Measurements from ENCODE around the gene SCG2.

DNA sequence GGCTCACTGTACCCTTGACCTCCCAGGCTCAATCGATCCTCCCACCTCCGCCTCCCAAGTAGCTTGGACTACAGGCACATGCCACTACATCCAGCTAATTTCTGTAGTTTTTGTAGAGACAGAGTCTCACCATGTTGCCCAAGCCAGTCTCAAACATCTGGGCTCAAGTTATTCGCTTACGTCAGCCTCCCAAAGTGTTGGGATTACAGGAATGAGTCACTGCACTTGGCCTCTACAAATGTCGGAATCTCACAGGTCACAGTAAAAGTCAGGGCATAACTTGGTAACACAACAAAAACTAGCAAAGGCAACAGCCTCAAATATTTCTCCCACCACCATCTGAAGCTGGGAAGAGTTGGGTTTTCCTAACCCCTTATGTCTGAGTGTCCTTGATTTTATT is 25.3 kb downstream of the SCG2 start:
- TF ChIP-seq, protein P1, sequence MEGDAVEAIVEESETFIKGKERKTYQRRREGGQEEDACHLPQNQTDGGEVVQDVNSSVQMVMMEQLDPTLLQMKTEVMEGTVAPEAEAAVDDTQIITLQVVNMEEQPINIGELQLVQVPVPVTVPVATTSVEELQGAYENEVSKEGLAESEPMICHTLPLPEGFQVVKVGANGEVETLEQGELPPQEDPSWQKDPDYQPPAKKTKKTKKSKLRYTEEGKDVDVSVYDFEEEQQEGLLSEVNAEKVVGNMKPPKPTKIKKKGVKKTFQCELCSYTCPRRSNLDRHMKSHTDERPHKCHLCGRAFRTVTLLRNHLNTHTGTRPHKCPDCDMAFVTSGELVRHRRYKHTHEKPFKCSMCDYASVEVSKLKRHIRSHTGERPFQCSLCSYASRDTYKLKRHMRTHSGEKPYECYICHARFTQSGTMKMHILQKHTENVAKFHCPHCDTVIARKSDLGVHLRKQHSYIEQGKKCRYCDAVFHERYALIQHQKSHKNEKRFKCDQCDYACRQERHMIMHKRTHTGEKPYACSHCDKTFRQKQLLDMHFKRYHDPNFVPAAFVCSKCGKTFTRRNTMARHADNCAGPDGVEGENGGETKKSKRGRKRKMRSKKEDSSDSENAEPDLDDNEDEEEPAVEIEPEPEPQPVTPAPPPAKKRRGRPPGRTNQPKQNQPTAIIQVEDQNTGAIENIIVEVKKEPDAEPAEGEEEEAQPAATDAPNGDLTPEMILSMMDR (IDR thresholded peaks at IDR 0.05; ENCODE audit: poor library complexity, severe bottlenecking): no peak
- TF ChIP-seq POLR2AphosphoS5 (IDR thresholded peaks at IDR 0.05) (no peak), EZH2 (IDR thresholded peaks at IDR 0.05; ENCODE audit: borderline replicate concordance, insufficient read depth, low read length, poor library complexity, severe bottlenecking) (no peak), SMC3 (conservative IDR thresholded peaks at IDR 0.05; ENCODE audit: poor library complexity) (no peak), EP300 (conservative IDR thresholded peaks at IDR 0.05; ENCODE audit: poor library complexity, severe bottlenecking) (no peak)
